DMS79 treated with DMSO at 0.1 percent for 48 hours (cell line): ENCODE data around the gene NEIL1.
"Not testable (repeated sequence)": the region's sequence is repeated elsewhere in the genome, so short reads cannot be mapped to it uniquely, and the experiment has no call there.

ENCODE experiments used
- DNase-seq: peaks from one replicate; lab custom pipeline; 2025; lab: John Stamatoyannopoulos, UW

The NEIL1 gene

GRCh38 chr15:75346796-75347221 is at the start of gene NEIL1:
TSS of gene NEIL1 (plus strand) at chr15:75347039. CDS start at chr15:75348906, 1,867 bp downstream.
- DNase-seq: peak; percentile 7

- not testable (repeated sequence) for DNase-seq
Observed at GRCh38 chr15:75298541-75299310, 48.1 kb upstream of the NEIL1 start.

GRCh38 chr15:75299311-75299688 is 47.5 kb upstream of the NEIL1 start:
- not testable (repeated sequence) for DNase-seq

GRCh38 chr15:75300026-75300425 is 46.8 kb upstream of the NEIL1 start:
- DNase-seq: not testable (repeated sequence)

- no peak for DNase-seq
Observed at GRCh38 chr15:75302318-75302717, 44.5 kb upstream of the NEIL1 start.

- not testable (repeated sequence) for DNase-seq
Observed at GRCh38 chr15:75302753-75303152, 44.1 kb upstream of the NEIL1 start.

- no peak for DNase-seq
Observed at GRCh38 chr15:75306188-75306587, 40.7 kb upstream of the NEIL1 start.

- DNase-seq: peak; percentile 26
Observed at GRCh38 chr15:75307778-75308390, 39.0 kb upstream of the NEIL1 start.

GRCh38 chr15:75309711-75310110 is 37.1 kb upstream of the NEIL1 start:
- DNase-seq: no peak

- not testable (repeated sequence) for DNase-seq
Observed at GRCh38 chr15:75312548-75312947, 34.3 kb upstream of the NEIL1 start.

GRCh38 chr15:75313116-75313845 is 33.6 kb upstream of the NEIL1 start:
- DNase-seq: no peak

GRCh38 chr15:75314552-75315290 is 32.1 kb upstream of the NEIL1 start:
- DNase-seq: no peak

GRCh38 chr15:75319231-75319897 is 27.5 kb upstream of the NEIL1 start:
- not testable (repeated sequence) for DNase-seq

- DNase-seq: no peak
Observed at GRCh38 chr15:75321711-75322110, 25.1 kb upstream of the NEIL1 start.

- no peak for DNase-seq
Observed at GRCh38 chr15:75325922-75326321, 20.9 kb upstream of the NEIL1 start.

- no peak for DNase-seq
Observed at GRCh38 chr15:75327005-75327404, 19.8 kb upstream of the NEIL1 start.

- no peak for DNase-seq
Observed at GRCh38 chr15:75327491-75327890, 19.3 kb upstream of the NEIL1 start.

GRCh38 chr15:75328493-75329314 is 18.1 kb upstream of the NEIL1 start:
- DNase-seq: no peak

GRCh38 chr15:75329571-75329970 is 17.3 kb upstream of the NEIL1 start:
- no peak for DNase-seq

GRCh38 chr15:75332093-75332492 is 14.7 kb upstream of the NEIL1 start:
- DNase-seq: not testable (repeated sequence)
